WERI-Rb-1 (cell line): Measurements from ENCODE around the gene EIF4E1B.

Experiments used
- DNase-seq: peaks from one replicate; pipeline ENCODE4 v3.0.0-alpha.2; 2020
- H3K27ac ChIP-seq: fragments of 250-450 bp; sonication (Bioruptor Pico); 2 replicates; pipeline ENCODE4 v1.5.1; 2020; ENCODE audit warnings: mild to moderate bottlenecking, moderate library complexity
- H3K27me3 ChIP-seq: fragments of 250-450 bp; sonication (Bioruptor Pico); 2 replicates; pipeline ENCODE4 v1.5.1; 2021; ENCODE audit warnings: mild to moderate bottlenecking, low read depth, moderate library complexity; ENCODE audit not compliant: insufficient read depth, severe bottlenecking
- H3K36me3 ChIP-seq: fragments of 250-450 bp; sonication (Bioruptor Pico); 2 replicates; pipeline ENCODE4 v1.5.1; 2020; ENCODE audit warnings: mild to moderate bottlenecking, moderate library complexity
- H3K4me3 ChIP-seq: 2 replicates; pipeline ENCODE4 v1.5.1; 2011; ENCODE audit warnings: low read depth, mild to moderate bottlenecking, control low read depth, low read length
- H3K9me3 ChIP-seq: fragments of 250-450 bp; sonication (Bioruptor Pico); 2 replicates; pipeline ENCODE4 v1.5.1; 2021; ENCODE audit warnings: mild to moderate bottlenecking, moderate library complexity; ENCODE audit not compliant: severe bottlenecking
- TF ChIP-seq, protein P1 (sequence below): IDR thresholded peaks from 2 replicates; pipeline ENCODE4 v1.5.1; 2011; ENCODE audit warnings: low read depth, mild to moderate bottlenecking, control low read depth, inconsistent platforms, low read length

Gene EIF4E1B

GRCh38 chr5:176625966-176626875 lies 4.3 kb upstream of the EIF4E1B start:
- TF ChIP-seq, protein P1, sequence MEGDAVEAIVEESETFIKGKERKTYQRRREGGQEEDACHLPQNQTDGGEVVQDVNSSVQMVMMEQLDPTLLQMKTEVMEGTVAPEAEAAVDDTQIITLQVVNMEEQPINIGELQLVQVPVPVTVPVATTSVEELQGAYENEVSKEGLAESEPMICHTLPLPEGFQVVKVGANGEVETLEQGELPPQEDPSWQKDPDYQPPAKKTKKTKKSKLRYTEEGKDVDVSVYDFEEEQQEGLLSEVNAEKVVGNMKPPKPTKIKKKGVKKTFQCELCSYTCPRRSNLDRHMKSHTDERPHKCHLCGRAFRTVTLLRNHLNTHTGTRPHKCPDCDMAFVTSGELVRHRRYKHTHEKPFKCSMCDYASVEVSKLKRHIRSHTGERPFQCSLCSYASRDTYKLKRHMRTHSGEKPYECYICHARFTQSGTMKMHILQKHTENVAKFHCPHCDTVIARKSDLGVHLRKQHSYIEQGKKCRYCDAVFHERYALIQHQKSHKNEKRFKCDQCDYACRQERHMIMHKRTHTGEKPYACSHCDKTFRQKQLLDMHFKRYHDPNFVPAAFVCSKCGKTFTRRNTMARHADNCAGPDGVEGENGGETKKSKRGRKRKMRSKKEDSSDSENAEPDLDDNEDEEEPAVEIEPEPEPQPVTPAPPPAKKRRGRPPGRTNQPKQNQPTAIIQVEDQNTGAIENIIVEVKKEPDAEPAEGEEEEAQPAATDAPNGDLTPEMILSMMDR = no peak
- no peaks in the 10 kb centered on the region for H3K36me3 ChIP-seq
- H3K27ac ChIP-seq = no peak overlapping the region
- H3K9me3 ChIP-seq = no peaks in the 10 kb centered on the region
- DNase-seq = peak; percentile 52
- peaks cover 7% of the 10 kb centered on the region for H3K27me3 ChIP-seq
- H3K4me3 ChIP-seq = no peak overlapping the region

DNA sequence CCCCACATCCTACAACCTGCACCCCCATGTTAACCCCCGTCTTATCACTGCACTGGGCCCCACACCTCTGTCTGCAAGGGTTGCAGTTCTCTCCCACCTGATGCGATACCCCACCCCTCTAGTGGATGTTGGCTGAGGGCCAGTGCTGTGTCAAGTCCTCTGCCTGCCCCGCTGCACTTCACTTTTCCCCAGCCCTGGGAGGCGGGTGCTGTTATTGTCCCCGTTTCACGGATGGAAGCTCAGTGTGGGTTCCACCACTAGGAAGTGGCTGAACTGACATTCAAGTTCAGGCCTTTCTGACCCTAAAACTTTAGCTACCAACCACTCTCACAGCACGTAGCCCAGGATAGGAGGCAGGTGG lies 3.6 kb upstream of the EIF4E1B start:
- H3K36me3 ChIP-seq = no peaks in the 10 kb centered on the region
- H3K27ac ChIP-seq = no peak overlapping the region
- TF ChIP-seq, protein P1 = no peak
- no peak overlapping the region for H3K4me3 ChIP-seq
- H3K27me3 ChIP-seq = peaks cover 7% of the 10 kb centered on the region
- DNase-seq = no peak
- no peaks in the 10 kb centered on the region for H3K9me3 ChIP-seq

- Histone ChIP-seq H3K27me3 (peaks cover 7% of the 10 kb centered on the region), H3K27ac (no peak overlapping the region), H3K4me3 (no peak overlapping the region), H3K9me3 (no peaks in the 10 kb centered on the region), H3K36me3 (no peaks in the 10 kb centered on the region)
- TF ChIP-seq, protein P1 = no peak
- no peak for DNase-seq
Observed at GRCh38 chr5:176627582-176627981, 2.9 kb upstream of the EIF4E1B start.

GRCh38 chr5:176628406-176629228 lies 1.9 kb upstream of the EIF4E1B start:
- TF ChIP-seq, protein P1 = no peak
- Histone ChIP-seq H3K27me3 (peaks cover 7% of the 10 kb centered on the region), H3K4me3 (no peak overlapping the region), H3K27ac (no peak overlapping the region), H3K9me3 (no peaks in the 10 kb centered on the region), H3K36me3 (no peaks in the 10 kb centered on the region)
- no peak for DNase-seq

GRCh38 chr5:176629317-176629852 lies 1.1 kb upstream of the EIF4E1B start:
- DNase-seq = no peak
- H3K36me3 ChIP-seq = no peaks in the 10 kb centered on the region
- TF ChIP-seq, protein P1 = no peak
- peaks cover 7% of the 10 kb centered on the region for H3K27me3 ChIP-seq
- no peak overlapping the region for H3K27ac ChIP-seq
- H3K9me3 ChIP-seq = no peaks in the 10 kb centered on the region
- peak overlapping the region; percentile 50 for H3K4me3 ChIP-seq
